ENCODE data around the gene TNIP2.
"Not testable (repeated sequence)": the region's sequence is repeated elsewhere in the genome, so short reads cannot be mapped to it uniquely, and the experiment has no call there.

TNIP2 gene

DNA sequence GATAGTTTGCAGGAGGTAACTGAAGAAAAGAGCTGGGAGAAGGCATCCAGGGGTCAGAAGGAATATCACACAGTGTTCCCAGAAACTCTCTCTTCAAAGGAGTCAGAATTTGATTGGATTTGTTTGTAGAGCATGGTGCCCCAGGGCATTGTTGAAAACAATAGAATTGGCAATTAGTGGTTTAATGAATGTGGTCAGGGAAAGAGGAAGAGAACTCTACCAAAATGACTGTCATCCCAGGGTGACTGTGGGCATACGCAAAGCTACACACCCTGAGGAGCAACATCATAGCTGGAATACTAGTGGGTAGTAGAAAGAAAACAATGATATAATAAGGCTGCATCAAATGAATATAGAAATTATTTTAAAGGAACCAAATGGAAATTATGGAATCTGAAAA lies 21.5 kb downstream of the TNIP2 start:
- no peak for DNase-seq (ENCODE audit: low read depth, low spot score)
- Histone ChIP-seq H3K9me3 (ENCODE audit: low read depth, low read length) (no peaks in the 10 kb centered on the region), H3K9ac (ENCODE audit: insufficient read length) (no peak overlapping the region), H3K36me3 (ENCODE audit: insufficient read depth, low read length) (peaks cover 25% of the 10 kb centered on the region; the same call in 1 of the 2 replicates), H3K4me3 (no peak overlapping the region), H3K27ac (no peak overlapping the region)
- TF ChIP-seq POLR2AphosphoS5 (IDR thresholded peaks at IDR 0.05; ENCODE audit: borderline replicate concordance, low read depth, low read length) = no peak
- no peak for TF ChIP-seq FOXP2 (optimal IDR thresholded peaks at IDR 0.05; ENCODE audit: control extremely low read depth, extremely low read length, insufficient read depth)
- no peak for TF ChIP-seq EZH2 (IDR thresholded peaks at IDR 0.05)

DNA sequence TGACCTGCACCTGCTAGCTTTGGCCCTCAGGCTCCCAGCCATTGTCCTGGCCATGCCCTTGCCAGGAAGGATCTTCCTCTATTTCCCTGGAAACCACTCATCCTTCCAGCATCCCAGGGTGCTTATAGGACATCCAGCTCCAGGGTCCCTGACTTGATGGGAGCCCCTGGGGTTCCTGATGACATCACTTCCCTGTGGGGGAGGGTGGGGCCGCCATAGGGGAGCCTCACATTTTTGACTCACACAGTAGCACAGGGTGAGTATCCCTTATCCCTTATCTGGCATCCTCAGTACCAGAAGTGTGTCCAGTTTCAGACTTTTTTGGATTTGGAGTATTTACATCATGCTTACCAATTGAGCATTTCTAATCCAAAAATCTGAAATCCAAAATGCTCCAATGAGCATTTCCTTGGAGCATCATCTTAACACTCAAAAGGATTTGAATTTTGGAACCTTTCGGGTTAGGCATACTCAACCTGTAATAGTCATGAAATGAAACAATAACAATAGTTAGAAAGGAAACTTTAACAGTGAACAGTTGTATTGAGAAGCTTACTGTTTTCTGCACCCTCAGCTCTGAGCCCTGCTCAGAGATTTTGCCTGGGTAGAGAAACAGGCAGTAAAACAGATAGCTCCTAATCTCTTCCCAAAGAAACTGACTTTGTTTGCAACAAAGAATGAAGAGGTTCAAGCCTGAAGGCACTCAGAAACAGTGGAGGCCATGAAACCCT lies 22.1 kb downstream of the TNIP2 start:
- Histone ChIP-seq H3K9ac (ENCODE audit: insufficient read length) (no peak overlapping the region), H3K36me3 (ENCODE audit: insufficient read depth, low read length) (peaks cover 30% of the 10 kb centered on the region; the same call in 1 of the 2 replicates), H3K4me3 (no peak overlapping the region), H3K27ac (no peak overlapping the region), H3K9me3 (ENCODE audit: low read depth, low read length) (no peaks in the 10 kb centered on the region)
- DNase-seq (ENCODE audit: low read depth, low spot score) = no peak
- TF ChIP-seq FOXP2 (optimal IDR thresholded peaks at IDR 0.05; ENCODE audit: control extremely low read depth, extremely low read length, insufficient read depth) (no peak), EZH2 (IDR thresholded peaks at IDR 0.05) (no peak), POLR2AphosphoS5 (IDR thresholded peaks at IDR 0.05; ENCODE audit: borderline replicate concordance, low read depth, low read length) (no peak)

- TF ChIP-seq EZH2 (IDR thresholded peaks at IDR 0.05) = no peak
- no peak for TF ChIP-seq POLR2AphosphoS5 (IDR thresholded peaks at IDR 0.05; ENCODE audit: borderline replicate concordance, low read depth, low read length)
- no peak for TF ChIP-seq FOXP2 (optimal IDR thresholded peaks at IDR 0.05; ENCODE audit: control extremely low read depth, extremely low read length, insufficient read depth)
- DNase-seq (ENCODE audit: low read depth, low spot score) = no peak
- Histone ChIP-seq H3K36me3 (ENCODE audit: insufficient read depth, low read length) (peaks cover 30% of the 10 kb centered on the region; the same call in 1 of the 2 replicates), H3K27ac (no peak overlapping the region), H3K4me3 (no peak overlapping the region), H3K9me3 (ENCODE audit: low read depth, low read length) (no peaks in the 10 kb centered on the region), H3K9ac (ENCODE audit: insufficient read length) (no peak overlapping the region)
These were observed 22.9 kb downstream of the TNIP2 start for GRCh38 chr4:2733001-2733843.

GRCh38 chr4:2732526-2732925 lies 23.6 kb downstream of the TNIP2 start:
- no peak overlapping the region for H3K27ac ChIP-seq
- H3K9ac ChIP-seq (ENCODE audit: insufficient read length) = no peak overlapping the region
- H3K9me3 ChIP-seq (ENCODE audit: low read depth, low read length) = no peaks in the 10 kb centered on the region
- H3K36me3 ChIP-seq (ENCODE audit: insufficient read depth, low read length) = peaks cover 30% of the 10 kb centered on the region; the same call in 1 of the 2 replicates
- H3K4me3 ChIP-seq = no peak overlapping the region
- TF ChIP-seq EZH2 (IDR thresholded peaks at IDR 0.05) = no peak
- TF ChIP-seq FOXP2 (optimal IDR thresholded peaks at IDR 0.05; ENCODE audit: control extremely low read depth, extremely low read length, insufficient read depth) = no peak
- no peak for TF ChIP-seq POLR2AphosphoS5 (IDR thresholded peaks at IDR 0.05; ENCODE audit: borderline replicate concordance, low read depth, low read length)
- no peak for DNase-seq (ENCODE audit: low read depth, low spot score)

GRCh38 chr4:2731907-2732317 lies 24.2 kb downstream of the TNIP2 start:
- no peaks in the 10 kb centered on the region for H3K9me3 ChIP-seq (ENCODE audit: low read depth, low read length)
- H3K36me3 ChIP-seq (ENCODE audit: insufficient read depth, low read length) = peaks cover 30% of the 10 kb centered on the region; the same call in 1 of the 2 replicates
- H3K4me3 ChIP-seq = no peak overlapping the region
- no peak for TF ChIP-seq POLR2AphosphoS5 (IDR thresholded peaks at IDR 0.05; ENCODE audit: borderline replicate concordance, low read depth, low read length)
- TF ChIP-seq EZH2 (IDR thresholded peaks at IDR 0.05) = no peak
- TF ChIP-seq FOXP2 (optimal IDR thresholded peaks at IDR 0.05; ENCODE audit: control extremely low read depth, extremely low read length, insufficient read depth) = no peak
- no peak overlapping the region for H3K27ac ChIP-seq
- H3K9ac ChIP-seq (ENCODE audit: insufficient read length) = no peak overlapping the region
- DNase-seq (ENCODE audit: low read depth, low spot score) = no peak

DNA sequence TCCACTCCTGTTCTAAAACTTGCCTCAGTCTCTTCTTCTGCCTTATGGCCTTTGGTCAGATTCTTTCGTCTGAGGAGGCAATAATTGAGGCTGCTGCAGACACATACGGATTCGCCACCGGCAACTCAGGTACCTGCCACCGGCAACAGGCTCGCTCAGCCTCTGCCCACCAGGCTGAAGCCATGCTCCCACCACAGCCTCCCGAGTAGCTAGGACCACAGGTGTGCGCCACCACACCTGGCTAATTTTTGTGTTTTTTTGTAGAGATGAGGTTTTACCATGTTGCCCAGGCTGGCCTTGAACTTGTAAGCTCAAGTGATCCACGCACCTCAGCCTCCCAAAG lies 26.6 kb downstream of the TNIP2 start:
- no peak overlapping the region for H3K27ac ChIP-seq
- H3K36me3 ChIP-seq (ENCODE audit: insufficient read depth, low read length) = peaks cover 30% of the 10 kb centered on the region; the same call in 1 of the 2 replicates
- TF ChIP-seq EZH2 (IDR thresholded peaks at IDR 0.05) (no peak), FOXP2 (optimal IDR thresholded peaks at IDR 0.05; ENCODE audit: control extremely low read depth, extremely low read length, insufficient read depth) (no peak), POLR2AphosphoS5 (IDR thresholded peaks at IDR 0.05; ENCODE audit: borderline replicate concordance, low read depth, low read length) (no peak)
- H3K9me3 ChIP-seq (ENCODE audit: low read depth, low read length) = no peaks in the 10 kb centered on the region
- no peak overlapping the region for H3K9ac ChIP-seq (ENCODE audit: insufficient read length)
- DNase-seq (ENCODE audit: low read depth, low spot score) = no peak
- H3K4me3 ChIP-seq = no peak overlapping the region

DNA sequence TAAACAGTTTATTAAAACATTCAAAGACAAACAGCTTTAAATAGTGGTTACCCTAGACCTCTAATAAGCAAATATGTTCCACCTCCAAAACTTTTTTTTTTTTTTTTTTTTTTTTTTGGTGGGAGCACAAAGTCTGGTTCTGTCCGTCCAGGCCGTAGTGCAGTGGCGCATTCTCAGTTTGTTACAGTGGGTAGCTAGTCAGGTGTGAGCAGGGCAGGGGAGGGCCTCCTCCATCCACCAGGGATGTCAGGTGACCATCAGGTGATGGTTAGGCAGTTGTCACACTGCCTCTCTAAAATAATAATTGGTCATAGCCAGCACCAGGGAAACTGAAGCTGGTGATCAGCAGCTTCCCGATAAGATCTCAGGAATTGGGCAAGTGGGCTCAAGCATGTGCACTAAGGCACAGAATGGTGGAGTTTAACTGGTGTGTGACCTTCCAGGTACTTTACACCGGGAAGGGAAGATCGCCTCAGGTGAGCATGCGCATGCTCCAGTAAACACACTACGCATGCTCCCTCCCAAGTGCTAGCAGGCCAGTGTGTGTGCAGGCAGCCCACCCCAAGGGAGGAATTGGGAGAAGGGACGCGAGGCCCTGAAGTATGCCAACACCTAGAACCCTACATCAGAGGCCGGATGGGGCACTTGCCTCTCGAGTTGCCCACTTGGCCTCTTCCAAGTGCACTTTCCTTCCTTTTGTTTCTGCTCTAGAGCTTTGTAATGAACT lies 27.2 kb downstream of the TNIP2 start:
- TF ChIP-seq FOXP2 (optimal IDR thresholded peaks at IDR 0.05; ENCODE audit: control extremely low read depth, extremely low read length, insufficient read depth) = no peak
- Histone ChIP-seq H3K36me3 (ENCODE audit: insufficient read depth, low read length) (peaks cover 30% of the 10 kb centered on the region; the same call in 1 of the 2 replicates), H3K9ac (ENCODE audit: insufficient read length) (no peak overlapping the region), H3K4me3 (no peak overlapping the region), H3K9me3 (ENCODE audit: low read depth, low read length) (no peaks in the 10 kb centered on the region), H3K27ac (no peak overlapping the region)
- no peak for DNase-seq (ENCODE audit: low read depth, low spot score)

- TF ChIP-seq POLR2AphosphoS5 (IDR thresholded peaks at IDR 0.05; ENCODE audit: borderline replicate concordance, low read depth, low read length) = no peak
- TF ChIP-seq FOXP2 (optimal IDR thresholded peaks at IDR 0.05; ENCODE audit: control extremely low read depth, extremely low read length, insufficient read depth) = no peak
- no peak for TF ChIP-seq EZH2 (IDR thresholded peaks at IDR 0.05)
- no peak for DNase-seq (ENCODE audit: low read depth, low spot score)
- no peak overlapping the region for H3K9ac ChIP-seq (ENCODE audit: insufficient read length)
- no peaks in the 10 kb centered on the region for H3K9me3 ChIP-seq (ENCODE audit: low read depth, low read length)
- H3K36me3 ChIP-seq (ENCODE audit: insufficient read depth, low read length) = peaks cover 29% of the 10 kb centered on the region; the same call in 1 of the 2 replicates
- H3K27ac ChIP-seq = no peak overlapping the region
- no peak overlapping the region for H3K4me3 ChIP-seq
These were observed 27.9 kb downstream of the TNIP2 start for GRCh38 chr4:2728221-2728620.

DNA sequence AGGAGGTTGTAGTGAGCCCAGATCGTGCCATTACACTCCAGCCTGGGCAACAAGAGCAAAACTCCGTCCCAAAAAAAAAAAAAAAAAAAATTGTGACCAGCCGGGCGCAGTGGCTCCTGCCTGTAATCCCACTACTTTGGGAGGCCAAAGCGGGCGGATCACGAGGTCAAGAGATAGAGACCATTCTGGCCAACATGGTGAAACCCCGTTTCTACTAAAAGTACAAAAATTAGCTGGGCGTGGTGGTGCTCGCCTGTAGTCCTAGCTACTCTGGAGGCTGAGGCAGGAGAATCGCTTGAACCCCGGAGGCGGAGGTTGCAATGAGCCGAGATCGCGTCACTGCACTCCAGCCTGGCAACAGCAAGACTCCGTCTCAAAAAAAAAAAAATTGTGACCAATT lies 29.3 kb downstream of the TNIP2 start:
- H3K27ac ChIP-seq; H3K9ac ChIP-seq (ENCODE audit: insufficient read length); DNase-seq (ENCODE audit: low read depth, low spot score); H3K4me3 ChIP-seq; H3K9me3 ChIP-seq (ENCODE audit: low read depth, low read length): not testable (repeated sequence)
- peaks cover 16% of the 10 kb centered on the region; the same call in 1 of the 2 replicates for H3K36me3 ChIP-seq (ENCODE audit: insufficient read depth, low read length)
